Colon (tissue), 2 donors: Measurements from ENCODE around the gene GRAMD1C.

ENCODE experiments used
- FAIRE-seq: peaks from 2 replicates; lab custom pipeline; 2012; peaks lifted over from hg19 to GRCh38; lab: Jason Lieb, UNC
- donor health status: control.
- donor health status: control.

The GRAMD1C gene

GRCh38 chr3:113952921-113953320 is 114.3 kb downstream of the GRAMD1C start:
- FAIRE-seq, result no peak

- no peak for FAIRE-seq
These were observed 115.1 kb downstream of the GRAMD1C start for GRCh38 chr3:113953677-113954076.

- no peak for FAIRE-seq
These were observed 115.6 kb downstream of the GRAMD1C start for GRCh38 chr3:113954091-113954685.

- FAIRE-seq, result no peak
These were observed 125.3 kb downstream of the GRAMD1C start for GRCh38 chr3:113963879-113964278.

- FAIRE-seq, result no peak
These were observed 127.6 kb downstream of the GRAMD1C start for GRCh38 chr3:113966172-113966571.

GRCh38 chr3:113968986-113969385 is 130.4 kb downstream of the GRAMD1C start:
- FAIRE-seq, result no peak

- no peak for FAIRE-seq
These were observed 139.2 kb downstream of the GRAMD1C start for GRCh38 chr3:113977822-113978221.

- no peak for FAIRE-seq
These were observed 141.3 kb downstream of the GRAMD1C start for GRCh38 chr3:113979916-113980315.

GRCh38 chr3:113981803-113982202 is 143.2 kb downstream of the GRAMD1C start:
- FAIRE-seq, result no peak

GRCh38 chr3:113983544-113983943 is 145.0 kb downstream of the GRAMD1C start:
- FAIRE-seq, result no peak

- FAIRE-seq, result no peak
These were observed 147.0 kb downstream of the GRAMD1C start for GRCh38 chr3:113985541-113985940.
